Renal pelvis (tissue), 12 donors: ENCODE data around the gene CCDC57. TPM values are rescaled to one million over a fixed set of nuclear protein-coding genes. Genes with fewer than 3 reads are reported as not detected.
"Not testable (repeated sequence)": the region's sequence is repeated elsewhere in the genome, so short reads cannot be mapped to it uniquely, and the experiment has no call there.

Experiments
- DNase-seq: peaks from one replicate; pipeline ENCODE4 v3.0.0-alpha.2; 2013
- long read RNA-seq, 16 experiments: transcript quantifications; one replicate each; lab custom pipeline, GENCODE V29; 2026
- polyA plus RNA-seq, 3 donors: library from polyadenylated mRNA; unstranded; fragments of 120-200 nt; gene quantifications; one replicate each; pipeline ENCODE4 v1.2.1, GENCODE V29; 2013; ENCODE audit not compliant: insufficient read length in 3 of 3

CCDC57 gene, protein sequence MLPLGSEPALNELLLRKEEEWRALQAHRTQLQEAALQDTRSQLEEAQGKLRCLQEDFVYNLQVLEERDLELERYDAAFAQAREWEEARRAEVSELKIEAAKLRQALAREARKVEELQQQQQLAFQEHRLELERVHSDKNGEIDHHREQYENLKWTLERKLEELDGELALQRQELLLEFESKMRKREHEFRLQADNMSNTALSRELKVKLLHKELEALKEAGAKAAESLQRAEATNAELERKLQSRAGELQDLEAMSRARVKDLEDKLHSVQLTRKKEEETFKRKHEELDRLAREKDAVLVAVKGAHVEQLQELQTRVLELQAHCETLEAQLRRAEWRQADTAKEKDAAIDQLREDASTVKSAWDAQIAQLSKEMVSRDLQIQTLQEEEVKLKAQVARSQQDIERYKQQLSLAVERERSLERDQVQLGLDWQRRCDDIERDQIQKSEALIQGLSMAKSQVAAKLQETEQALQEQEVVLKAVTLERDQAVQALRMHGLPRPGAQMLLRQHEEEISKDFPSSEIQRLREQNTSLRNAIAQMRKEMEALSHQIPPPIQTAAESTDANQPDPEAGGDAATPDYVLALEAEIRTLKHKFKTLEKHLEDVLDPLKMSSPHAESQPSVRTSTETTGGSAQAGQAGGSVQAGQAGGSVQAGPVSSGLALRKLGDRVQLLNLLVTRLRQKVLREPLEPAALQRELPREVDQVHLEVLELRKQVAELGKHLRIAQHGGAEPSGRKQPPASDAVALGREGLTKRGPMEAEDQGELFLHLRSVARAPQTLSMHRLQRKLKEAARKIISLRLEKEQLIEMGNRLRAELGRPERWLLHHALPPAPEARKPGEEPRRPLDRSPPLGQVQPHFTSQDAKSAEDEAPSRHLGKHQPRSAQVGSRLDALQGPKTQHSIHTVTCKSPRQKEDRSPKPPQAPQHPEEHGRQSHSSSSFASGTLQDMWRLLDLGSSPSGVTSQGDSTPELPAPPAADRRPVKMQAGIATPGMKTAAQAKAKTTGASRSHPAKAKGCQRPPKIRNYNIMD
- polyA plus RNA-seq = 10 to 100 TPM; 50.9 to 98.3 (median 89.0) TPM
- long read RNA-seq, donor 1, transcript CCDC57-219 (2 exons, 513 nt) = major isoform, 5 of 5 reads
- long read RNA-seq, donor 1, partial matches to known transcripts = 0 of 5 reads
- long read RNA-seq, donor 1, other reads (novel, unspliced or antisense) = 0 of 5 reads
- long read RNA-seq, donor 2, partial matches to known transcripts = 5 of 6 reads
- long read RNA-seq, donor 2, other reads (novel, unspliced or antisense) = 0 of 6 reads
- long read RNA-seq, donor 3, partial matches to known transcripts = 0 of 1 reads
- long read RNA-seq, donor 3, other reads (novel, unspliced or antisense) = 0 of 1 reads
- long read RNA-seq, donor 4, transcript CCDC57-219 (2 exons, 513 nt) = major isoform, 6 of 13 reads
- long read RNA-seq, donor 4, partial matches to known transcripts = 0 of 13 reads
- long read RNA-seq, donor 4, other reads (novel, unspliced or antisense) = 7 of 13 reads
- long read RNA-seq, donor 5, partial matches to known transcripts = 0 of 2 reads
- long read RNA-seq, donor 5, other reads (novel, unspliced or antisense) = 0 of 2 reads
- long read RNA-seq, donor 6, partial matches to known transcripts = 51 of 53 reads
- long read RNA-seq, donor 6, other reads (novel, unspliced or antisense) = 0 of 53 reads
- long read RNA-seq, donor 7, partial matches to known transcripts = 0 of 1 reads
- long read RNA-seq, donor 7, other reads (novel, unspliced or antisense) = 0 of 1 reads
- long read RNA-seq, donor 8, partial matches to known transcripts = 0 of 1 reads
- long read RNA-seq, donor 8, other reads (novel, unspliced or antisense) = 0 of 1 reads
- long read RNA-seq, donor 9, partial matches to known transcripts = 0 of 3 reads
- long read RNA-seq, donor 9, other reads (novel, unspliced or antisense) = 0 of 3 reads
- long read RNA-seq, donor 10 = 0 reads
- long read RNA-seq, donor 11 = 0 reads
- long read RNA-seq, donor 12, partial matches to known transcripts = 0 of 3 reads
- long read RNA-seq, donor 12, other reads (novel, unspliced or antisense) = 0 of 3 reads
- long read RNA-seq, donor 13, partial matches to known transcripts = 7 of 8 reads
- long read RNA-seq, donor 13, other reads (novel, unspliced or antisense) = 0 of 8 reads
- long read RNA-seq, donor 14 = 0 reads
- long read RNA-seq, donor 15 = 0 reads
- long read RNA-seq, donor 16, partial matches to known transcripts = 0 of 4 reads
- long read RNA-seq, donor 16, other reads (novel, unspliced or antisense) = 0 of 4 reads

DNA sequence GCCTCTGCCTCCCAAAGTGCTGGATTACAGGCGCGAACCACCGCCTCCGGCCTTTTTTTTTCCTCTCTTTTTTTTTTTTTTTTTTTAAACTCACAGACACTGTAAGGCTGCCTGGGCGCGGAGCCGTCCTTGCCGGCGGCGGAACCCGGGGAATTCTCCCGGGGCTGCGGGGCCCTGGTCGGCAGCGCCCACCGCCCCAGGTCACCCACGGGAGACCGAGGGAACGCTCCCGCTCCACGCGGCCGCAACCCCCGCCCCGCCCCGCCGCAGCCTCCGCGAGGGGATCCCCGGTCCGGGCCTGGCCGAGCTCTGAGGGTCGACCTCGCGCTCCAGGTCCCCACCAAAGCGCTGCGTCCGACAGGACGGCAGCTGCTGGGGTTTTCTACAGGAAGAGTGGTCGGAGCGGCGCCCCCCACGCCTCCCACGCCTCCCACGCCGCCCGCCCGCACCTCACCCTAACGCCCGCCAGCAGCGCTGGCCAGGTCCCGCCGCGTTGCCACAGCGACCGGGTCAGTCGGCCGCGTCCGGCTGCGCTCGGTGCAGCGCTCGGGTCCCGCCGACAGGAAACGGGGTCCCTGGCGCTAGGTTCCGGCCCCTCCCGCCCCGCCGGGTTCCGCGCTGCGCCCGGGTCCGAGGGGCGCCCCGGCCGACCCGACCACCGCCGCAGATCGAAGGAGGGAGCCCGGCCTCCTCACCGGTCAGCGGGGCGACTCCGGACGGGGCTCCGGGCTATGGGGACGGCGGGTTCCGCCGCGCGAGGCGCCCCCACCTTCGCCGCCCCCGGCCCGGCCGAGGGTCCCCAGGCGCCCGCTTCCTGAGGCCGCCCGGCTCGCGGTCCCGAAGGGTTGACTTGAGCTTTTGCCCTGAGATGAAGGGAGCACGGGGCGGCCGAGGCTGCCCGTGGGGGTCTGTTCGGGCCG lies at the start of gene CCDC57:
Gene CCDC57 (minus strand): TSS at position 512 of the 920 bp plus-strand sequence. CDS start 10,898 bp downstream, outside the sequence.
- peak; percentile 79 for DNase-seq

DNA sequence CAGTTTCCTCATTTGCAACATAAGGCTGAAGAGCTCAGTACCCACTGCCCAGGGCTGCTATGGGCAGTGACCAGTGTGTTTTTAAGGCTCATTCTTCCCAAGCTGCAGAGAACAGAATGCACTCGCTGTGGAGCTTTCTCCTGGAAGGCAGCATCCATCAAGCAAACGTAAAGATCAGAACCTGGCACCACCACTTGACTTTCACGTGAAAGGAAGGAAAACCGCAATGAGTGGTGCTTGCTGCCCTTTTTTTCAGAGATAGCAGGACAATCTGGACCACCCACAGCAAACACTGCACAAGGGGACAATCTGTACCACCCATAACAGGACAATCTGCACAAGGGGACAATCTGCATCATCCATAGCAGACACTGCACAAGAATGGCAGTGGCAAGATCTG lies 49.7 kb upstream of the CCDC57 start:
- no peak for DNase-seq

DNA sequence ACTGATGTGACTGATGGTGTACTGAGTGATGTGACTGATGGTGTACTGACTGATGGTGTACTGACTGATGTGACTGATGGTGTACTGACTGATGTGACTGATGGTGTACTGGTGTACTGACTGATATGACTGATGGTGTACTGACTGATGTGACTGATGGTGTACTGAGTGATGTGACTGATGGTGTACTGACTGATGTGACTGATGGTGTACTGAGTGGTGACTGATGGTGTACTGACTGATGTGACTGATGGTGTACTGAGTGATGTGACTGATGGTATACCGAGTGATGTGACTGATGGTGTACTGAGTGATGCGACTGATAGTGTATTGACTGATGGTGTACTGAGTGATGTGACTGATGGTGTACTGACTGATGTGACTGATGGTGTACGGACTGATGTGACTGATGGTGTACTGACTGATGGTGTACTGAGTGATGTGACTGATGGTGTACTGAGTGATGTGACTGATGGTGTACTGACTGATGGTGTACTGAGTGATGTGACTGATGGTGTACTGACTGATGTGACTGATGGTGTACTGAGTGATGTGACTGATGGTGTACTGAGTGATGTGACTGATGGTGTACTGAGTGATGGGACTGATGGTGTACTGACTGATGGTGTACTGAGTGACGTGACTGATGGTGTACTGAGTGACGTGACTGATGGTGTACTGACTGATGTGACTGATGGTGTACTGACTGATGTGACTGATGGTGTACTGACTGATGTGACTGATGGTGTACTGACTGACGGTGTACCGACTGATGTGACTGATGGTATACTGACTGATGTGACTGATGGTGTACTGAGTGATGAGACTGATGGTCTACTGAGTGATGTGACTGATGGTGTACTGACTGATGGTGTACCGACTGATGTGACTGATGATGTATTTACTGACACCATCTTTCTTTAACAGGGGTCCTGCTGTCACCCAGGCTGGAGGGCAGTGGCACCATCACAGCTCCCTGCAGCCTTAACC lies 47.6 kb upstream of the CCDC57 start:
- DNase-seq = not testable (repeated sequence)

DNA sequence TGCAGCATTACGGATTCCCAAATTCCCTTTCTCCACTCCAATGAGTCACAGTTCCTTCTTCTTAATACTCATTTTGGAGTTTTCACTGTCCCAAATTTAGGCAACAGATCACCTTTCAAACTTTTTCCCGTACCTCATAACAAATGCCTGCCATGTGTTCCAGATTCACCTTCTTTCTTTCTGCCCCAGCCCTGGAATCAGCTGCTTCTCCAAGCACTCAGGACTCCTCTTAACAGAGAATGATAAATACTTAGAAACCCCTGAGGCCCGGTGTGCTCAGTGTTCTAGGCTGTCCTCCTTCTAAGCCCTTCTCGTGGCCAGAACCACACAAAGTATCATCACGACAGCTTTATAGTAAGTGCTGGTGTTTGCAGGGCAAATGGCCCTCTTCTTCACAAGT lies 45.9 kb upstream of the CCDC57 start:
- DNase-seq = no peak

DNA sequence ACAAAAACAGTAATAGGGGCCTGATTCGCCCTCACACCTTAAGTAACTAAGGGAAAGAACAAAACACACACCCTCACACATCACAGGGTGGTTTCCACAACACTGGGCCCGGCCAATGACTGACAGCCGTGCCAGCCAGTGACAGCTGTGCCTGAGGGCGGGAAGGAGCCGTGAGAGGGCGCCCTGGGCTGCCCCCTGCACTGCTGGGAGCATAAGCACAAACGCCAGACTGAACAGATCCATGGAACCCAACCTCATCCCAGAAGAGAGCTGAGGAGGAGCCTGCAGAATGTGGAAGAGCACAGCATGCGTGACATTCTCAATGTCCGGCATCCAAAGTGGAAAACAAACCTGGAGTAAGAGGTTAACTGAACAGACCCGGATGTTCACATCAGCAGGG lies 44.8 kb upstream of the CCDC57 start:
- no peak for DNase-seq

DNA sequence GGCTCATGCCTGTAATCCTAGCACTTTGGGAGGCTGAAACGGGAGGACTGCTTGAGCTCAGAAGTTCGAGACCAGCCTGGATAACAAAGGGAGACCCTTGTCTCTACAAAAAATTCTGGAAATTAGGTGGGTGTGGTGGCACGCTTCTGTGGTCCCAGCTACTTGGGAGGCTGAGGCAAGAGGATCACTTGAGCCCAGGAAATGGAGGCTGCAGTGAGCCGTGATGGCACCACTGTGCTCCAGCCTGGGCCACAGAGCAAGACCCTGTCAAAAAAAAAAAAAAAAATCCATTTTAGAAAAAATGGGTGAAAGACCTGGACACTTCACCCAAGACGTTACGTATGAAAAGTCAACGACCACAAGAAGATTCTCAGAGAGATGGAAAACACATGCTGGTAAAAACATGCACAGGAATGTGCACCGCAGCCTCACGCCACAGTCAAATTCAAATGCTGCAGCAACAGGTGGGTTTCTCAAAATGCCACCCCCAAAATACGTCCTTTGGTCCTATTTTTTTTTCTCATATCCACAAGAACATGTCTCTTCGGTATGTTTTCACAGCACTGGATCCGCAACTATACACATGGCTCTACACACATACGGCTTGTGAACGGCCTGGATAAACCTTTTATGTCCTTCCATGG lies 43.7 kb upstream of the CCDC57 start:
- no peak for DNase-seq

DNA sequence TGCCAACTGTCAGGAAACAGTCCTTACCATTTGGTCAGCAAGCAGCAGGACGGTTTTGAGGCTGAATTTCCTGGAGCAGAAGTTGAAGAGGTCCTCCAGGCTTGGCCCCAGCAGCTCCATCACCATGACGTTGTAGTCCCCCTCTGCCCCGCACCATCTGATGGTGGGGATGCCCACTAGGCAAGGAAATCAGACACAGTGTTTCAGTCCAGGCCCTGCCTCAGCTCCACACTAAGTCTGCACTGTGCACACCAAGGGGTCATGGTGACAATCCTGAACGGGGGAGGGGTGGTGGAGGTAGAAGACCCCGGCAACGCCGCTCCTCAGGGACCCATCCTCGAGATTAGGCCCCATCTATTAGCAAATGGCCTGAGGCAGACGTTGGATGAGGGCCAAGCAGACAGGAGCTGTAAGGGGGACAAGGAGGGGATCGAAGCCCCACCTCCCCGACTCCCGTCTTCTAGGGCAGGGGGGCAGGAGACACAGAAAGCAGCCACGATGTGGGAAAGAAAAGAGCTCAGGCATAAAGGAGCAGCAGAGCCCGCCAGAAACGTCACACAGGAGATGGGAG lies 42.8 kb upstream of the CCDC57 start:
- DNase-seq = no peak

DNA sequence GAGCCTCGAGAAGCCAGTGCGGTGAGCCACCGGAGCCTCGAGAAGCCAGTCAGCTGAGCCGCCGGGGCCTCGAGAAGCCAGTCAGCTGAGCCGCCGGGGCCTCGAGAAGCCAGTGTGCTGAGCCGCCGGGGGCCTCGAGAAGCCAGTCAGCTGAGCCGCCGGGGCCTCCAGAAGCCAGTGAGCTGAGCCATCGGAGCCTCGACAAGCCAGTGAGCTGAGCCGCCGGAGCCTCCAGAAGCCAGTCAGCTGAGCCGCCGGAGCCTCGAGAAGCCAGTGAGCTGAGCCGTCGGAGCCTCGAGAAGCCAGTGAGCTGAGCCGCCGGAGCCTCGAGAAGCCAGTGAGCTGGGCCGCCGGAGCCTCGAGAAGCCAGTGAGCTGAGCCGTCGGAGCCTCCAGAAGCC lies 42.1 kb upstream of the CCDC57 start:
- DNase-seq = not testable (repeated sequence)

DNA sequence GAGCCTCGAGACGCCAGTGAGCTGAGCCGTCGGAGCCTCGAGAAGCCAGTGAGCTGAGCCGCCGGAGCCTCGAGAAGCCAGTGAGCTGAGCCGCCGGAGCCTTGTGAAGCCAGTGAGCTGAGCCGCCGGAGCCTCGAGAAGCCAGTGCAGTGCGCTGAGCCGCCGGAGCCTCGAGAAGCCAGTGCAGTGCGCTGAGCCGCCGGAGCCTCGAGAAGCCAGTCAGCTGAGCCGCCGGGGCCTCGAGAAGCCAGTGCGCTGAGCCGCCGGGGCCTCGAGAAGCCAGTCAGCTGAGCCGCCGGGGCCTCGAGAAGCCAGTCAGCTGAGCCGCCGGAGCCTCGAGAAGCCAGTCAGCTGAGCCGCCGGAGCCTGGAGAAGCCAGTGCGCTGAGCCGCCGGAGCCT lies 41.5 kb upstream of the CCDC57 start:
- DNase-seq = not testable (repeated sequence)

DNA sequence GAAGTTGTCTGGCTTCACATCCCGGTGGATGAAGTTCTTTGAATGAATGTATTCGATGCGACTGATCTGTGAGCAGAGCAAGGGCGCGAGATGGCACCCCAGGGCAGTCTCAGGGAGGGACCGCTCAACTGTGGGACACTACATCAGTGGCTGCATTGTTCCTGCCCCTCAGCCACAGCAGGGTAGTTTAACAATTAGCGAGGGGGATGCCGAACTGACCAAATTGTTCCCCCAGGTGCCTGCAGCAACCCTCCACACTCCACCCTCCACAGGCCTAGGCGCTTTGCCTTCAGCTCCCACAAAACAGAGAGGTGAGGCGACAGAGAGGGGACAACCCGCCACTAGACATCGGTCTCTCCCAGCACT lies 40.5 kb upstream of the CCDC57 start:
- no peak for DNase-seq

DNA sequence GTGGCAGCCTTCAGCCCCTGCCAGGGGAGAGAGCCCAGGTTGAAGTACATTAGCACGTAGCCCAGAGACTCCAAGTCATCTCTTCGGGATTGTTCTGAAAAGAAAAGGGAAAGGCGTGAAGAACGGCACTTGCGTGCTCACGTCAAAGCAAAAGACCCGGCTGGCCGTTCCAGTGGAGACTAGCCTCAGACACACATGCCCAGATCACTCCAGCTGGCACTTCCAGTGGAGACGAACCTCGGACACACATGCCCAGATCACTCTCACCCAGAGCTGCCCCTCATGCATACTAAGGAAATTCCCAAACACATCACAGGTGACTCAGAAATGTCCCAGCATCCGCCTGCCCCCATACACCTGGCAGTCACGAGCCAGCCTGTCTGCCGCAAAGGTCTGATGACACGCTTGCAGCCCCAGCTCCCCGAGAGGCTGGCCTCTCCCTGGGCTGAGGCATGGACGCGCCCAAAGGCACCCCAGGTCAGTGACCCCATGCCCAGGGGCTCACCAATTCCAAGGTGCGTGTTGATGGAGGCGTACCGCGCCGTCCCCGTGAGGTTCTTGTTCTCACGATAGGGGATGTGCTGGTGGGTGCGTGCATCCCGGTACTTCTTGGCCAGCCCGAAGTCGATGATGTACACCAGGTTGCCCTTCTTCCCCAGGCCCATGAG lies 40.0 kb upstream of the CCDC57 start:
- DNase-seq = no peak

DNA sequence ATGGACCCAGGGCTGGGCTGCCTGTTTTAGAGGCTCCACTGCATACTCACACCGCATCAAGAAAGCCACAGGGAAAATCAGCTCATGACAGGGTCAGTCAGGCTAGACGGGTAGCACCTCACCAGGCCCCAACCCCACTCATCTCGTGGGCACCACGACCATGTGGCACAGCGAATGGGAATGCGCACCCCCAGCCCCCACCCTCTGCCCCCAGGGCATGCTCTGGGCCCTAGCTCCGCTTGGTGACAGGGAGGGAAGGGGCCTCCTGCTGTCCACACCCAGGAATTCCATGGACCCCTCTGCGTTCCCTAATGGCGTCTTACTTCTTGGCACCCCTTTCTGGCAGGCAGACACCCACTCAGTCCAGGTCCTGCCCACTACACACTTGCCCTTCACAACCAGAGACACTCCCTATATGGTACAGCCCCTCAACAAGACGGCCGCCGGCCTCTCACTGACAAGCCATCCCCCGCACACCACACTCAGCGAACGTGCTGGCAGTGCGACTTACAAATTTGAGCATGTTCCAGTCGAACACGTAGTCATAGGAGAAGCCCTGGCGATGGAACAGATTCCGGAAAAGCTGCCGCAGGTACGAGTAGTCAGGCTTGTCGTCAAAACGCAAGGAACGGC lies 38.3 kb upstream of the CCDC57 start:
- no peak for DNase-seq

DNA sequence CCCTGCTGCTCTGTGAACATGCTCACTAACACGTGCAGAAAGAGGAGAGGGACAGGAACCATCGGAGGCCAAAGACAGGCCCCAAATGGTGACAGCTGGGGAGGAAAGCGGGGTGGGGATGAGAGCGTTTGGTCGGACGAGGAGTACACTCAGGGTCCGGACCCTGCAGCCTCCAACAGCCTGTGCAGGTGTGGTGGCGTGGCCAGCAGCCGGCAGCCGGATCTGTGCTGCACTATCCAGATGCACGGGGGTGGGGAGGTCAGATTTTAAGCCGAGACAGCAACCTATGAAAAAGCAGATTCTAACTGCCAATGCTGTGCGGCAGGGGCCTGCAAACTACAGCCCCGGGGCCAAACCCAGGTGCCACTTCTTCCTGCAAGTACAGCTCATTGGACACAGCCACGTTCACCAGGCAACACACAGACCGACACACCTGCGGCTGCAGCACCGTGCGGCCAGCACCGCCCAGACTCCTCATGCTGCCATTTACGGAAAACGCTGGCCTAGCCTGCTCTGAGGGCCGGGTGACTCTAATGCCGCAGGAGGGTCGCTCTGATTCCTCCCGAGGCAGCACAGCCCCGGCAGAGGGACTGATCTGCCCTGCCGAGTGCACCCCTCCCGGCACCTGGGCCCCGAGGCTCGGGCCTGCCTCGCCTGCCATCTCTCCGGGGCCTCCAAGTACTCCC lies 37.4 kb upstream of the CCDC57 start:
- no peak for DNase-seq

DNA sequence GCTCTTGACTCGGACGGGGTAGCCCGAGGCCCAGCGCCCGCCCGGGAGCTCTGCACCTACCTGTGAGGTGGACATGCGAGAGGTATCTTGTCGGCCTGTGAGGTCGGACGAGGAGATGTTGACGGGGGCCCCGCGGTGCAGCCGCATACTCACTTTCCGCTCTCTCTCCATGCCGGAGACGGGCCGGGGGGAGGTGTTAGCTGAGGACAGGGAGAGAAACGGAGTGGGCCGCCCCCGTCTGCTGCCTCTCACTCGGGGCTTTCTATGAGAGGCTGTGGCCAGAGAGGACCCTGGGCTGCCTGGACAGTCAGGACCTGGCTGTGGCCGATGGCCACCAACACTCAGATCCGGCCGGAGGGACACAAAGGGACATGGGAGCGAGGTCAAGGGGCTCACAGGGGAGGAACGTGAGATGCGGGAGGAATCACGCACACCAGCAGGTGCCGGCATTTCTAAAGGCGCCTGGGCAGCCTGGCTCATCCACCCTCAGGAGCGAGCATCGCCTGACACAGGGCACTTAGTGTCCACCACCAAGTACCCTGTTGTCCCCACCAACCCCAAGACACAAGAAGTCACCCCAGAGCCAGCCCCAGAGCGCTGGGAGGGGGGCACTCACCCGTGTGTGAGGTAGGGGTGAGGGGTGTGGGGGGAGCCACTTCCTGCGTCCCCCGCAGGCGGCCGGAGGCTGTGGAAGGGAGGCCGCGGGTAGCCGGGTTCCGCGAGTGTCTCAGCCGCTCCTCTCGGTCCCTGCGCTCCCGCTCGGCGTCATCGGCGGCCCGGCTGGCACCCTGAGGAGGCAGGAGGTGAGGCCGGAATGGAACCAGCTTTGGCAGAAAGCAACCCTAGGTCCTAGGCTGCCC lies 36.4 kb upstream of the CCDC57 start:
- no peak for DNase-seq
